Endothelial cell of hepatic sinusoid (primary cell): ENCODE measurements around the gene H6PD.

Source experiments
- in situ Hi-C: cut with HindIII; loops from 2 replicates; pipeline ENCODE4 v1.10.0; 2017; ENCODE audit warnings: low sequenced_read_pairs

The H6PD gene

GRCh38 chr1:9253453-9254105 lies 19.0 kb downstream of the H6PD start:
- in situ Hi-C loops, result no loop called here

GRCh38 chr1:9256332-9256731 lies 21.8 kb downstream of the H6PD start:
- in situ Hi-C loops, result no loop called here

- in situ Hi-C loops, result no loop called here
Observed at GRCh38 chr1:9257851-9258250, 23.3 kb downstream of the H6PD start.

GRCh38 chr1:9258629-9259028 lies 24.1 kb downstream of the H6PD start:
- in situ Hi-C loops, result no loop called here

GRCh38 chr1:9260059-9260766 lies 25.6 kb downstream of the H6PD start:
- in situ Hi-C loops, result loop anchor here (10.0 kb wide), 2 partner anchors 115 to 325 kb away; partner anchors contain the start of gene TMEM201

- in situ Hi-C loops, result loop anchor here (10.0 kb wide), 2 partner anchors 113 to 323 kb away; partner anchors contain the start of gene TMEM201
Observed at GRCh38 chr1:9261496-9261895, 26.9 kb downstream of the H6PD start.

- in situ Hi-C loops, result loop anchor here (10.0 kb wide), 2 partner anchors 112 to 322 kb away; partner anchors contain the start of gene TMEM201
Observed at GRCh38 chr1:9262096-9262986, 27.8 kb downstream of the H6PD start.

GRCh38 chr1:9263276-9263855 lies 28.8 kb downstream of the H6PD start:
- in situ Hi-C loops, result loop anchor here (10.0 kb wide), 2 partner anchors 111 to 321 kb away; partner anchors contain the start of gene TMEM201

GRCh38 chr1:9263984-9264872 lies 29.7 kb downstream of the H6PD start:
- in situ Hi-C loops, result loop anchor here (10.0 kb wide), 2 partner anchors 111 to 321 kb away; partner anchors contain the start of gene TMEM201

GRCh38 chr1:9265037-9265436 lies 30.5 kb downstream of the H6PD start:
- in situ Hi-C loops, result loop anchor here (10.0 kb wide), 2 partner anchors 110 to 320 kb away; partner anchors contain the start of gene TMEM201

GRCh38 chr1:9265968-9266367 lies 31.4 kb downstream of the H6PD start:
- in situ Hi-C loops, result loop anchor here (10.0 kb wide), 2 partner anchors 109 to 319 kb away; partner anchors contain the start of gene TMEM201

- in situ Hi-C loops, result loop anchor here (10.0 kb wide), 2 partner anchors 107 to 317 kb away; partner anchors contain the start of gene TMEM201
Observed at GRCh38 chr1:9267352-9267686, 32.7 kb downstream of the H6PD start.

- in situ Hi-C loops, result loop anchor here (10.0 kb wide), 2 partner anchors 107 to 317 kb away; partner anchors contain the start of gene TMEM201
Observed at GRCh38 chr1:9267827-9268581, 33.4 kb downstream of the H6PD start.

GRCh38 chr1:9269078-9269501 lies 34.5 kb downstream of the H6PD start:
- in situ Hi-C loops, result loop anchor here (10.0 kb wide), 2 partner anchors 106 to 316 kb away; partner anchors contain the start of gene TMEM201

GRCh38 chr1:9269721-9270120 lies 35.1 kb downstream of the H6PD start:
- in situ Hi-C loops, result loop anchor here (10.0 kb wide), 2 partner anchors 105 to 315 kb away; partner anchors contain the start of gene TMEM201

GRCh38 chr1:9270290-9270883 lies 35.8 kb downstream of the H6PD start:
- in situ Hi-C loops, result no loop called here

- in situ Hi-C loops, result no loop called here
Observed at GRCh38 chr1:9271283-9271682, 36.7 kb downstream of the H6PD start.
